ENCODE results near the gene PPP4C.
A peak's percentile ranks its signal among the peaks of the same experiment; 100 is the strongest.
"Not testable (repeated sequence)": the region's sequence is repeated elsewhere in the genome, so short reads cannot be mapped to it uniquely, and the experiment has no call there.

The PPP4C gene

GRCh38 chr16:30075503-30076275 is at the start of gene PPP4C:
Gene PPP4C (plus strand): TSS chr16:30075994. CDS start chr16:30076378, 384 bp downstream.
- peak; percentile 76 for DNase-seq

- DNase-seq: no peak
Measured at GRCh38 chr16:30026449-30026848, 49.3 kb upstream of the PPP4C start.

- no peak for DNase-seq
Measured at GRCh38 chr16:30027588-30028437, 48.0 kb upstream of the PPP4C start.

- no peak for DNase-seq
Measured at GRCh38 chr16:30028438-30029076, 47.2 kb upstream of the PPP4C start.

GRCh38 chr16:30030011-30030685 is 45.6 kb upstream of the PPP4C start:
- DNase-seq: no peak

GRCh38 chr16:30030841-30031413 is 44.9 kb upstream of the PPP4C start, which contains the start of gene TLCD3B:
Gene TLCD3B (minus strand): TSS chr16:30031271. CDS start chr16:30030527, 744 bp downstream.
- peak; percentile 13 for DNase-seq

- no peak for DNase-seq
Measured at GRCh38 chr16:30031477-30031918, 44.3 kb upstream of the PPP4C start.

GRCh38 chr16:30032083-30032819 is 43.5 kb upstream of the PPP4C start:
- DNase-seq: peak; percentile 80

GRCh38 chr16:30033270-30033669 is 42.5 kb upstream of the PPP4C start:
- no peak for DNase-seq

GRCh38 chr16:30040221-30040620 is 35.6 kb upstream of the PPP4C start:
- DNase-seq: no peak

- DNase-seq: not testable (repeated sequence)
Measured at GRCh38 chr16:30040690-30041089, 35.1 kb upstream of the PPP4C start.

GRCh38 chr16:30041841-30042240 is 34.0 kb upstream of the PPP4C start:
- peak; percentile 14 for DNase-seq

- DNase-seq: no peak
Measured at GRCh38 chr16:30046178-30046577, 29.6 kb upstream of the PPP4C start.

- DNase-seq: no peak
Measured at GRCh38 chr16:30046588-30046987, 29.2 kb upstream of the PPP4C start.

GRCh38 chr16:30049871-30050270 is 25.9 kb upstream of the PPP4C start:
- DNase-seq: no peak

GRCh38 chr16:30051518-30051917 is 24.3 kb upstream of the PPP4C start:
- no peak for DNase-seq

- peak; percentile 91 for DNase-seq
Measured at GRCh38 chr16:30052671-30053372, 23.0 kb upstream of the PPP4C start.

GRCh38 chr16:30053376-30054015 is 22.3 kb upstream of the PPP4C start:
- no peak for DNase-seq

- no peak for DNase-seq
Measured at GRCh38 chr16:30054451-30054850, 21.3 kb upstream of the PPP4C start.

- DNase-seq: no peak
Measured at GRCh38 chr16:30054959-30055553, 20.7 kb upstream of the PPP4C start.
